Measurements from ENCODE around the gene PPP1R14D.

Gene PPP1R14D

DNA sequence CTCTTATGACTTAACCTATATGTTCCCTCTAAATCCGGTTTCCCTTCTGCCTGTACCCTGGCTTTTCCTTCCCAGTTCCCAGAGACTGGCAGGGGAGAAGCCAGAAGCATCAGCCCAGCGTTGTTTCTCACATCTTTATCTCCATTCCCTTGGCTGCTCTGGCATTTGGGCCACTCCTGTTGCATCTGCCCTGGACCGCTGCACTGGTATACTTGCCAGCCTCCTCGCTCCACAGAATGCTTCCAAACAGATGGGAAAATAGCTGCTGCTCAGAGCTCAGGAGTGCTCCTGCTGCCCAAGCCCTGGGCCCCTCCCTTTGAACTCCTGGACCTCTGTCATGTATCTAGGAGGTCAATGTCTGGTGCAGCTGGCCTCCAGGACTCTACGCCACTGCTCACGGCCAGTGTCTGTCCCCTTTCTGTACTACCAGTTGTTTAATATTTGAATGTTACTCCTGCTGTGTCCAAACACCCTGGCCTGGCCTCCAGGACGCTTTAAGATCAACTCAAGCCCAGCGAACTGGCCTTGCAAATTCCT lies 22.1 kb upstream of the PPP1R14D start:
- Histone ChIP-seq H3K79me2 (ENCODE audit: insufficient read depth, low read length) (no peaks in the 10 kb centered on the region), H4K20me1 (ENCODE audit: insufficient read depth, low read length, poor library complexity, severe bottlenecking) (no peaks in the 10 kb centered on the region), H3K4me1 (ENCODE audit: insufficient read depth, low read length, poor library complexity, severe bottlenecking) (peaks cover 18% of the 10 kb centered on the region), H3K4me2 (ENCODE audit: low read depth, low read length, poor library complexity, severe bottlenecking) (no peak overlapping the region), H3K9me2 (replicated peaks; ENCODE audit: low read depth, low read length) (no peaks in the 10 kb centered on the region), H2AFZ (ENCODE audit: low read length) (no peak overlapping the region), H3K4me3 (ENCODE audit: low read length, poor library complexity, severe bottlenecking) (no peak overlapping the region), H3K9me3 (ENCODE audit: insufficient read depth, low read depth, low read length) (no peaks in the 10 kb centered on the region), H3K27me3 (ENCODE audit: insufficient read depth, low read length, poor library complexity, severe bottlenecking) (no peaks in the 10 kb centered on the region), H3F3A (ENCODE audit: low read depth) (no peaks in the 10 kb centered on the region), H3K9ac (ENCODE audit: low read depth, low read length, poor library complexity, severe bottlenecking) (no peak overlapping the region), H3K36me3 (ENCODE audit: insufficient read depth, low read length) (no peaks in the 10 kb centered on the region)
- no peak for TF ChIP-seq EZH2phosphoT487 (IDR thresholded peaks at IDR 0.05; ENCODE audit: borderline replicate concordance)
- TF ChIP-seq, protein P1, sequence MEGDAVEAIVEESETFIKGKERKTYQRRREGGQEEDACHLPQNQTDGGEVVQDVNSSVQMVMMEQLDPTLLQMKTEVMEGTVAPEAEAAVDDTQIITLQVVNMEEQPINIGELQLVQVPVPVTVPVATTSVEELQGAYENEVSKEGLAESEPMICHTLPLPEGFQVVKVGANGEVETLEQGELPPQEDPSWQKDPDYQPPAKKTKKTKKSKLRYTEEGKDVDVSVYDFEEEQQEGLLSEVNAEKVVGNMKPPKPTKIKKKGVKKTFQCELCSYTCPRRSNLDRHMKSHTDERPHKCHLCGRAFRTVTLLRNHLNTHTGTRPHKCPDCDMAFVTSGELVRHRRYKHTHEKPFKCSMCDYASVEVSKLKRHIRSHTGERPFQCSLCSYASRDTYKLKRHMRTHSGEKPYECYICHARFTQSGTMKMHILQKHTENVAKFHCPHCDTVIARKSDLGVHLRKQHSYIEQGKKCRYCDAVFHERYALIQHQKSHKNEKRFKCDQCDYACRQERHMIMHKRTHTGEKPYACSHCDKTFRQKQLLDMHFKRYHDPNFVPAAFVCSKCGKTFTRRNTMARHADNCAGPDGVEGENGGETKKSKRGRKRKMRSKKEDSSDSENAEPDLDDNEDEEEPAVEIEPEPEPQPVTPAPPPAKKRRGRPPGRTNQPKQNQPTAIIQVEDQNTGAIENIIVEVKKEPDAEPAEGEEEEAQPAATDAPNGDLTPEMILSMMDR (conservative IDR thresholded peaks at IDR 0.05; ENCODE audit: low read length): no peak

DNA sequence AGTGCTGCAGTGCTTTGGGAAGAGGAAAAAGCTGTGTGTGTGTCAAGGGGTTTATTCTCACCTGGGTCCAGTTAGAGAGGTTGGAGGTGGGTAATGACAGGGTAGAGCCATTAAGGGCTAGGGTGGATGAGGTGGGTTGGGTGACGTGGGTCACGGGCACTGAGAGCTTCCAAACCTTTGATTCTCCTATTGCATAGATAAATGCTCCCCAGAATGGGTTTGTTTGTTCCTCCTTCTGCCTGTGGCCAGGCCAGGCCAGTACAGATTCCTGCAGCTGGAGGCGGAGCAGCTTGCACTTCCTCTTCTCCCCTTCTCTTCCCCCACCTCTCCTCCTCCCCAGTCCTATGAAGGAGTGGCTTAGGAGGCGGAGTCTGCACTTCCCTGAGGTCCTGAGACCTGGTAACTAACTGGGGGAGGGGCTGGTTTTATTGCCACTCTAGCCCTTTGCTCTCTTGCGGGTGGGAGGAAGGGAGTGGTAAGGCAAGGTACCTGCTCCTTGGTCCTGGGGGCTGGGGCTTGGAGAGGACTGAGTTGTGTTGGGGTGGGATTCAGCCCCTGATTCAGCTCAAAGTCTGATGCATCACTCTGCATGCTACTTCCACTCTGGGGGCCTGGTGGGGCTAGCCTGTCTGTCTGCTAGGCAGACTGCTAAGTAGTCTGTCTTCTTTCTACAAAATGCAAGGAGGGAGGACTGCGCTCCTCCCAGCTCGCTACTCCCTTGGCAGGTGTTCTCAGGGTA lies 18.9 kb upstream of the PPP1R14D start:
- peak overlapping the region; percentile 53 for H2AFZ ChIP-seq (ENCODE audit: low read length)
- H3K36me3 ChIP-seq (ENCODE audit: insufficient read depth, low read length): no peaks in the 10 kb centered on the region
- H3K9me2 ChIP-seq (replicated peaks; ENCODE audit: low read depth, low read length): no peaks in the 10 kb centered on the region
- peak overlapping the region; percentile 68 for H3K4me2 ChIP-seq (ENCODE audit: low read depth, low read length, poor library complexity, severe bottlenecking)
- H3K9me3 ChIP-seq (ENCODE audit: insufficient read depth, low read depth, low read length): no peaks in the 10 kb centered on the region
- no peaks in the 10 kb centered on the region for H3F3A ChIP-seq (ENCODE audit: low read depth)
- peak overlapping the region; percentile 49 for H3K9ac ChIP-seq (ENCODE audit: low read depth, low read length, poor library complexity, severe bottlenecking)
- no peak for TF ChIP-seq EZH2phosphoT487 (IDR thresholded peaks at IDR 0.05; ENCODE audit: borderline replicate concordance)
- TF ChIP-seq, protein P1 (conservative IDR thresholded peaks at IDR 0.05; ENCODE audit: low read length): no peak
- no peaks in the 10 kb centered on the region for H4K20me1 ChIP-seq (ENCODE audit: insufficient read depth, low read length, poor library complexity, severe bottlenecking)
- H3K4me1 ChIP-seq (ENCODE audit: insufficient read depth, low read length, poor library complexity, severe bottlenecking): peaks cover 18% of the 10 kb centered on the region
- no peaks in the 10 kb centered on the region for H3K79me2 ChIP-seq (ENCODE audit: insufficient read depth, low read length)
- H3K4me3 ChIP-seq (ENCODE audit: low read length, poor library complexity, severe bottlenecking): peak overlapping the region; percentile 40
- H3K27me3 ChIP-seq (ENCODE audit: insufficient read depth, low read length, poor library complexity, severe bottlenecking): no peaks in the 10 kb centered on the region

DNA sequence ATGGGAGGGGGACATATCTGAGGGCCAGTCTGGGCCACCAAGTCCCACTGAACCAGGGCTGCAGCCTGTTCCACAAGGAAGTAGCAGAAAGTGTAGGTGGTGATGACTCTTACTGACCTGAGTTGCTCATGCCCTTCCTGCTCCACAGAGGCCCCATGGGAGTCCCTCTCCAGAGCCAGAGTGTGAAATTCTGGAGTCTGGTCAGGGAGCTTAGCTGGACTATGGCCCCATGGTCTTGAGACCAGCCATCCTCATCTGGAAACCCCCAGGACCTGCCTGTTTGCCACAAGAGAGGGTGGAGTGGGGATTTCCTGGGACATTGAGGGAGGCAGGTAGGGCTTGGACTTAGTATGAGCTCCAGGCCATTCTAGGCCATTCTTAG lies 18.3 kb upstream of the PPP1R14D start:
- H3K4me3 ChIP-seq (ENCODE audit: low read length, poor library complexity, severe bottlenecking): peak overlapping the region; percentile 40
- peak overlapping the region; percentile 49 for H3K9ac ChIP-seq (ENCODE audit: low read depth, low read length, poor library complexity, severe bottlenecking)
- no peaks in the 10 kb centered on the region for H3K9me3 ChIP-seq (ENCODE audit: insufficient read depth, low read depth, low read length)
- H2AFZ ChIP-seq (ENCODE audit: low read length): peak overlapping the region; percentile 53; the same call in 1 of the 2 replicates
- no peaks in the 10 kb centered on the region for H3K9me2 ChIP-seq (replicated peaks; ENCODE audit: low read depth, low read length)
- H3K27me3 ChIP-seq (ENCODE audit: insufficient read depth, low read length, poor library complexity, severe bottlenecking): no peaks in the 10 kb centered on the region
- no peaks in the 10 kb centered on the region for H3F3A ChIP-seq (ENCODE audit: low read depth)
- H4K20me1 ChIP-seq (ENCODE audit: insufficient read depth, low read length, poor library complexity, severe bottlenecking): no peaks in the 10 kb centered on the region
- H3K4me1 ChIP-seq (ENCODE audit: insufficient read depth, low read length, poor library complexity, severe bottlenecking): peaks cover 18% of the 10 kb centered on the region
- H3K79me2 ChIP-seq (ENCODE audit: insufficient read depth, low read length): no peaks in the 10 kb centered on the region
- H3K4me2 ChIP-seq (ENCODE audit: low read depth, low read length, poor library complexity, severe bottlenecking): peak overlapping the region; percentile 68
- H3K36me3 ChIP-seq (ENCODE audit: insufficient read depth, low read length): no peaks in the 10 kb centered on the region
- TF ChIP-seq EZH2phosphoT487 (IDR thresholded peaks at IDR 0.05; ENCODE audit: borderline replicate concordance): no peak
- TF ChIP-seq, protein P1 (conservative IDR thresholded peaks at IDR 0.05; ENCODE audit: low read length): no peak
